Stimulated activated effector memory CD8-positive, alpha-beta T cell treated with anti-CD3 and anti-CD28 coated beads, Interleukin-12 subunit alpha, Interleukin-12 subunit beta, amount 100 ng/mL, for 72 hours (primary cell): Measurements from ENCODE around the gene TMED4.

Source experiments
- ATAC-seq: fragments of 150-1000 bp; cut with Tn5 transposase; 2 replicates; pipeline ENCODE4 v1.10.0; 2021
- DNase-seq, 2 donors: peaks; one replicate each; pipeline ENCODE4 v3.0.0; 2021 to 2022; ENCODE audit warnings: low spot score in 2 of 2
- H3K27ac Mint-ChIP-seq: one replicate; pipeline ENCODE4 v1.8.0; 2022; ENCODE audit warnings: mild to moderate bottlenecking, mixed read lengths
- H3K36me3 Mint-ChIP-seq: one replicate; pipeline ENCODE4 v1.8.0; 2022; ENCODE audit warnings: mild to moderate bottlenecking, mixed read lengths
- H3K4me1 Mint-ChIP-seq: one replicate; pipeline ENCODE4 v1.8.0; 2022; ENCODE audit warnings: mixed read lengths
- H3K4me3 Mint-ChIP-seq: one replicate; pipeline ENCODE4 v1.8.0; 2022; ENCODE audit warnings: mild to moderate bottlenecking, mixed read lengths
- H3K9me3 Mint-ChIP-seq: one replicate; pipeline ENCODE4 v1.8.0; 2022; ENCODE audit warnings: mixed read lengths

TMED4 gene

GRCh38 chr7:44581879-44582603 is at the start of gene TMED4:
Gene TMED4, minus strand, starts transcription at chr7:44582231. Its CDS starts 25 bp downstream, at chr7:44582206.
- H3K36me3 Mint-ChIP-seq: peaks cover 58% of the 10 kb centered on the region
- peak; percentile 100 for DNase-seq
- H3K9me3 Mint-ChIP-seq: no peaks in the 10 kb centered on the region
- peak within 1 kb of the TSS; percentile 84 for H3K4me3 Mint-ChIP-seq
- H3K4me1 Mint-ChIP-seq: peaks cover 34% of the 10 kb centered on the region
- peak within 1 kb of the TSS; percentile 97 for H3K27ac Mint-ChIP-seq
- peak; percentile 93 for ATAC-seq

GRCh38 chr7:44631458-44632115 is 49.6 kb upstream of the TMED4 start:
- ATAC-seq (peak; percentile 1), DNase-seq (no peak)
- Mint-ChIP-seq H3K27ac (peak overlapping the region; percentile 93), H3K4me1 (peaks cover 76% of the 10 kb centered on the region), H3K36me3 (peaks cover 36% of the 10 kb centered on the region), H3K4me3 (peak overlapping the region; percentile 56), H3K9me3 (no peaks in the 10 kb centered on the region)

GRCh38 chr7:44630792-44631457 is 48.9 kb upstream of the TMED4 start:
- no peaks in the 10 kb centered on the region for H3K9me3 Mint-ChIP-seq
- no peak for DNase-seq
- H3K27ac Mint-ChIP-seq: peak overlapping the region; percentile 93
- no peak for ATAC-seq
- H3K4me1 Mint-ChIP-seq: peaks cover 76% of the 10 kb centered on the region
- peak overlapping the region; percentile 56 for H3K4me3 Mint-ChIP-seq
- H3K36me3 Mint-ChIP-seq: peaks cover 42% of the 10 kb centered on the region

GRCh38 chr7:44629829-44630522 is 47.9 kb upstream of the TMED4 start:
- Mint-ChIP-seq H3K27ac (peak overlapping the region; percentile 80), H3K4me3 (no peak overlapping the region), H3K36me3 (peaks cover 52% of the 10 kb centered on the region), H3K9me3 (no peaks in the 10 kb centered on the region), H3K4me1 (peaks cover 76% of the 10 kb centered on the region)
- no peak for ATAC-seq
- no peak for DNase-seq

GRCh38 chr7:44626620-44627019 is 44.6 kb upstream of the TMED4 start:
- ATAC-seq (no peak), DNase-seq (no peak)
- Mint-ChIP-seq H3K27ac (peak overlapping the region; percentile 80), H3K4me1 (peaks cover 81% of the 10 kb centered on the region), H3K4me3 (no peak overlapping the region), H3K9me3 (no peaks in the 10 kb centered on the region), H3K36me3 (peaks cover 55% of the 10 kb centered on the region)

- Mint-ChIP-seq H3K27ac (peak overlapping the region; percentile 80), H3K4me1 (peaks cover 81% of the 10 kb centered on the region), H3K36me3 (peaks cover 55% of the 10 kb centered on the region), H3K9me3 (peaks cover 2% of the 10 kb centered on the region), H3K4me3 (no peak overlapping the region)
- DNase-seq (no peak), ATAC-seq (no peak)
Measured at GRCh38 chr7:44625526-44626471, 43.8 kb upstream of the TMED4 start.

- peaks cover 78% of the 10 kb centered on the region for H3K4me1 Mint-ChIP-seq
- peaks cover 2% of the 10 kb centered on the region for H3K9me3 Mint-ChIP-seq
- no peak for DNase-seq
- peak overlapping the region; percentile 63 for H3K4me3 Mint-ChIP-seq
- H3K27ac Mint-ChIP-seq: peak overlapping the region; percentile 85
- no peak for ATAC-seq
- peaks cover 47% of the 10 kb centered on the region for H3K36me3 Mint-ChIP-seq
Measured at GRCh38 chr7:44624318-44624717, 42.3 kb upstream of the TMED4 start.

- H3K4me3 Mint-ChIP-seq: peak overlapping the region; percentile 63
- DNase-seq (no peak), ATAC-seq (peak; percentile 92)
- peaks cover 39% of the 10 kb centered on the region for H3K36me3 Mint-ChIP-seq
- peaks cover 2% of the 10 kb centered on the region for H3K9me3 Mint-ChIP-seq
- peak overlapping the region; percentile 85 for H3K27ac Mint-ChIP-seq
- peaks cover 84% of the 10 kb centered on the region for H3K4me1 Mint-ChIP-seq
Measured at GRCh38 chr7:44622342-44623151, 40.5 kb upstream of the TMED4 start.

GRCh38 chr7:44621750-44622103 is 39.7 kb upstream of the TMED4 start:
- peaks cover 91% of the 10 kb centered on the region for H3K4me1 Mint-ChIP-seq
- H3K9me3 Mint-ChIP-seq: peaks cover 2% of the 10 kb centered on the region
- H3K36me3 Mint-ChIP-seq: peaks cover 33% of the 10 kb centered on the region
- ATAC-seq (no peak), DNase-seq (no peak)
- peak overlapping the region; percentile 63 for H3K27ac Mint-ChIP-seq
- H3K4me3 Mint-ChIP-seq: peak overlapping the region; percentile 63

GRCh38 chr7:44621034-44621749 is 39.2 kb upstream of the TMED4 start:
- Mint-ChIP-seq H3K27ac (peak overlapping the region; percentile 63), H3K9me3 (peaks cover 2% of the 10 kb centered on the region), H3K4me1 (peaks cover 88% of the 10 kb centered on the region), H3K36me3 (peaks cover 28% of the 10 kb centered on the region), H3K4me3 (peak overlapping the region; percentile 63)
- no peak for ATAC-seq
- DNase-seq: no peak

- ATAC-seq: peak; percentile 6
Measured at GRCh38 chr7:44618753-44619152, 36.7 kb upstream of the TMED4 start.

GRCh38 chr7:44618045-44618444 is 36.0 kb upstream of the TMED4 start:
- Mint-ChIP-seq H3K4me1 (peaks cover 83% of the 10 kb centered on the region), H3K27ac (peak overlapping the region; percentile 80), H3K4me3 (peak overlapping the region; percentile 42), H3K9me3 (peaks cover 2% of the 10 kb centered on the region), H3K36me3 (peaks cover 12% of the 10 kb centered on the region)
- DNase-seq (no peak), ATAC-seq (no peak)

More at GRCh38 chr7:44618753-44619152, 36.7 kb upstream of the TMED4 start:
- Mint-ChIP-seq H3K9me3 (peaks cover 2% of the 10 kb centered on the region), H3K36me3 (peaks cover 16% of the 10 kb centered on the region), H3K4me3 (peak overlapping the region; percentile 42), H3K4me1 (peaks cover 87% of the 10 kb centered on the region), H3K27ac (peak overlapping the region; percentile 80)
- no peak for DNase-seq

GRCh38 chr7:44617225-44617890 is 35.3 kb upstream of the TMED4 start:
- H3K4me3 Mint-ChIP-seq: peak overlapping the region; percentile 42
- H3K27ac Mint-ChIP-seq: peak overlapping the region; percentile 80
- ATAC-seq (peak; percentile 93), DNase-seq (no peak)
- H3K4me1 Mint-ChIP-seq: peaks cover 83% of the 10 kb centered on the region
- H3K9me3 Mint-ChIP-seq: peaks cover 2% of the 10 kb centered on the region
- H3K36me3 Mint-ChIP-seq: peaks cover 17% of the 10 kb centered on the region
